Measurements from ENCODE around the gene CAVIN3.
A peak's percentile ranks its signal among the peaks of the same experiment; 100 is the strongest.

CAVIN3 gene

DNA sequence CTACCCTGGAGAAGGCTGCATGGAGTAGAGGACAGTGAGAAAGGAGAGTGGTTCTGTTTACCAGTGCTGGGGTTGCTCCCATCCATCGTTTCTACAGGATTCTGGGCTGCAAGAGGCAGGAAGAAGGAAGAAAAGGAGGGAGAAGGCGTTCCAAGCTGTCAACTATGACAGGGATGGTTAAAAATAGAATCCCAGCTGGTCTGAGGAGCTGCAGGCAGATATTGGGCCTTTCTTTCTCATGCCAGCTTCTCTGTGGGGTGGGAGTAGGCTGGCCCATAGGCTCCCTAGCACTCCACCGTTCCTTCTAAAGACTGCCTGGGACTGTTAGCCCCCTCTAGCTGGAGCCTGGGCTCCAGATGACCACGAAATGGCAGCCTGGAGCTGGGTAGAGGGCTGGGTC is 47.1 kb downstream of the CAVIN3 start:
- H3K4me3 ChIP-seq (ENCODE audit: low read length), result no peak overlapping the region
- DNase-seq (ENCODE audit: low read depth), result no peak
- TF ChIP-seq, protein P1, sequence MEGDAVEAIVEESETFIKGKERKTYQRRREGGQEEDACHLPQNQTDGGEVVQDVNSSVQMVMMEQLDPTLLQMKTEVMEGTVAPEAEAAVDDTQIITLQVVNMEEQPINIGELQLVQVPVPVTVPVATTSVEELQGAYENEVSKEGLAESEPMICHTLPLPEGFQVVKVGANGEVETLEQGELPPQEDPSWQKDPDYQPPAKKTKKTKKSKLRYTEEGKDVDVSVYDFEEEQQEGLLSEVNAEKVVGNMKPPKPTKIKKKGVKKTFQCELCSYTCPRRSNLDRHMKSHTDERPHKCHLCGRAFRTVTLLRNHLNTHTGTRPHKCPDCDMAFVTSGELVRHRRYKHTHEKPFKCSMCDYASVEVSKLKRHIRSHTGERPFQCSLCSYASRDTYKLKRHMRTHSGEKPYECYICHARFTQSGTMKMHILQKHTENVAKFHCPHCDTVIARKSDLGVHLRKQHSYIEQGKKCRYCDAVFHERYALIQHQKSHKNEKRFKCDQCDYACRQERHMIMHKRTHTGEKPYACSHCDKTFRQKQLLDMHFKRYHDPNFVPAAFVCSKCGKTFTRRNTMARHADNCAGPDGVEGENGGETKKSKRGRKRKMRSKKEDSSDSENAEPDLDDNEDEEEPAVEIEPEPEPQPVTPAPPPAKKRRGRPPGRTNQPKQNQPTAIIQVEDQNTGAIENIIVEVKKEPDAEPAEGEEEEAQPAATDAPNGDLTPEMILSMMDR (conservative IDR thresholded peaks at IDR 0.05; ENCODE audit: low read length), result no peak

DNA sequence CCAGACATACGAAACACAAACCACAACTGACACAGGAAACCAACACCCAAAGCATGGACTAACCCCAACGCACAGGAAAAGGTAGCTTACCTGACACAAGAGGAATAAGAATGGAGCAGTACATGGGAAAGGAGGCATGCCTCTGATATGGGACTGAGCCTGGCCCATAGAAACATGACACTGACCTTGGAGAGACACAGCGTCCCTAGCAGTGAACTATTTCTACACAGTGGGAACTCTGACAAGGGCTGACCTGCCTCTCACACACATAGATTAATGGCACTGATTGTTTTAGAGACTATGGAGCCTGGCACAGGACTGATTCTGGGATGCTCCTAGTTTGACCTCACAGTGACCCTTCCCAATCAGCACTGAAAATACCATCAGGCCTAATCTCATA is 48.7 kb downstream of the CAVIN3 start:
- DNase-seq (ENCODE audit: low read depth), result no peak
- no peak overlapping the region for H3K4me3 ChIP-seq (ENCODE audit: low read length)
- TF ChIP-seq, protein P1 (conservative IDR thresholded peaks at IDR 0.05; ENCODE audit: low read length), result no peak

DNA sequence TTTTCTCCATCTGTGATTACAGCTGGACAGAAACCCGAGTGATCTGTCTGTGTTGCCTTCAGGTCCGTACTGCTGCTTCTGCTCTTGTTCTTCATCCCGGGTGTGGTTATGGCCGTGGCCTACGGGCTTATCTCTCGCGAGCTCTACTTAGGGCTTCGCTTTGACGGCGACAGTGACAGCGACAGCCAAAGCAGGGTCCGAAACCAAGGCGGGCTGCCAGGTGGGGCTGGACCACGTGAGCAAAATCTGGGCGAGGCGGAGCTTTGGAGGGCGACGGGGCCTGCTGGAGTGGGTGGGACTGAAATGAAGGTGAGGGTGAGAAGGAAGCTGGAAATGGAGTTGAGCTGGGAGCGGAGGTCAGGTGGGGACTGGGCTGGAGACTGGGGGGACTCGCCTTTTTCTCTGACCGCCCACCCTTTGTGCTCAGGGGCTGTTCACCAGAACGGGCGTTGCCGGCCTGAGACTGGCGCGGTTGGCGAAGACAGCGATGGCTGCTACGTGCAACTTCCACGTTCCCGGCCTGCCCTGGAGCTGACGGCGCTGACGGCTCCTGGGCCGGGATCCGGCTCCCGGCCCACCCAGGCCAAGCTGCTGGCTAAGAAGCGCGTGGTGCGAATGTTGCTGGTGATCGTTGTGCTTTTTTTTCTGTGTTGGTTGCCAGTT is 49.6 kb downstream of the CAVIN3 start:
- DNase-seq (ENCODE audit: low read depth), result no peak
- TF ChIP-seq, protein P1 (conservative IDR thresholded peaks at IDR 0.05; ENCODE audit: low read length), result no peak
- no peak overlapping the region for H3K4me3 ChIP-seq (ENCODE audit: low read length)

DNA sequence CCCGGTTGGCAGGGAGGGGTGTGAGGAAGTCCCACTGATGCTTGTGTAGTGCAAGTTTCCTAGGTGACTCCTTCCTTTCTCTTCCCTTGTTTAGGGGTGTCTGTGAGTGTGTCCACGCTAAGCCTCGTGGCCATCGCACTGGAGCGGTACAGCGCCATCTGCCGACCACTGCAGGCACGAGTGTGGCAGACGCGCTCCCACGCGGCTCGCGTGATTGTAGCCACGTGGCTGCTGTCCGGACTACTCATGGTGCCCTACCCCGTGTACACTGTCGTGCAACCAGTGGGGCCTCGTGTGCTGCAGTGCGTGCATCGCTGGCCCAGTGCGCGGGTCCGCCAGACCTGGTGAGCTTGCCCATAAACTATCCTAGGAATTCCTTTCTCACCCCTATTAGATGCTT is 50.3 kb downstream of the CAVIN3 start:
- DNase-seq (ENCODE audit: low read depth), result no peak
- TF ChIP-seq, protein P1 (conservative IDR thresholded peaks at IDR 0.05; ENCODE audit: low read length), result 0 out of 2 replicates have a peak, but pooled peaks have one; percentile 8
- H3K4me3 ChIP-seq (ENCODE audit: low read length), result no peak overlapping the region
